Middle frontal gyrus (tissue), 1 donor: ENCODE data around the gene MYO1D.

Experiments used
- DNase-seq: peaks from one replicate; pipeline ENCODE4 v3.0.0-alpha.2; 2015; ENCODE audit warnings: low spot score; ENCODE audit errors: extremely low spot score

MYO1D gene

GRCh38 chr17:32515677-32516383, 361.1 kb downstream of the MYO1D start:
- DNase-seq, result no peak

DNA sequence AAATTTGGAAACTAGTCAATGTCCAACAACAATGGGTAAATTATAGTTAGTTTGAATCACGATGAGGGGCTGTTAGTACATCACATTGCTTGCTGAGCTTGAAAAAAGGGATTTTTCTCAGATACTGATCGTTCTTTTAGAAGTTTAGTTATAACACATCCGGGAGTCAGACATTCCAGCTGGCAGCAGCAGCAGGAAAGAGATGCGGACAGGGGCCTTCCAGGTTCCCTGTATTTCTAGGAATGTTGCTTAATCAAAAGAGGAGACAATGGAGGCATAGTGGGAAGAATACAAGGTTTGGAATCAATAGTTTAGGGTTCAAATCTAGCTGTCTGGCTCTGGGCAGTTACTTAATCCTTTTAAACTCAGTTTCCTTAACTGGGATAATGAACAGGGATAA, 362.3 kb downstream of the MYO1D start:
- no peak for DNase-seq

- no peak for DNase-seq
Measured at GRCh38 chr17:32513579-32513978, 363.3 kb downstream of the MYO1D start.

DNA sequence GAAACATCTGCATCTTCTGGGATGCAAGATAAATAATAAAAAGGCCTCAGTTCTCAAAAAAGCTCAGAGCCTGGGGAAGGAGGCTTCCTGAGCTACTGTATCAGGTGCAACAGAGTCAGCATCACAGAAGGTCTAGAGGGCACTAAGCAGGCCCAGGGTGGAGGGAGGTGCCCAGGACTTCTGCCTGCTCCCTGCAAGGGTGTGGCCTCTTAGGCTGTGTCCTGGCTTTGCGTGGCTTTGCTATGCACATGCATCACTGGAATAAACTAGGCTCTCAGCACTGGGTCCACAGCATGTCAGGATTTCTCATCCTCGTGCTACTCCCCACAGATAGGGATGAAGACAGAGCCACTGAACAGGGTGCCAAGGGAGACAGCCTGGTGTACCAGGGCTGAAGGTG, 364.6 kb downstream of the MYO1D start:
- DNase-seq, result no peak

DNA sequence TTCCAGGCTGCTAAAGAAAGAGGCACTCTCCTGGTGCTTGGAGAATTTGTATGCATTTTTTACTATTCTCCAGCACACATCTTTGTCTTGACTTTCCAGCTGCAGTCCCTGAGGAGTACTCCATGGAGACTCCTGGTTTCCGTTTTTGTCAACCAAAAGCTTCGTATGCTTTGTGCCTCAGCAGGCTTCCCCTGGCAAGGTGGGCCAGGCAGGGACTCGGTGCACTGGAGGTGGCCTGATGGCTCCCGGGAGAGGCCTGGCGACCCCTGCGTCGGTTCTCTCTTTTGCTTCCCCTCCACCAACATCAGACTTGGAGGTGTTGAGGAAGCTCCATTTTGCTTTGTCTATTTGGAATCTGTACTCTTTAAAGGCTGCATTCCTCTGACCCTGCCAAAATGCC, 366.5 kb downstream of the MYO1D start:
- DNase-seq, result no peak

DNA sequence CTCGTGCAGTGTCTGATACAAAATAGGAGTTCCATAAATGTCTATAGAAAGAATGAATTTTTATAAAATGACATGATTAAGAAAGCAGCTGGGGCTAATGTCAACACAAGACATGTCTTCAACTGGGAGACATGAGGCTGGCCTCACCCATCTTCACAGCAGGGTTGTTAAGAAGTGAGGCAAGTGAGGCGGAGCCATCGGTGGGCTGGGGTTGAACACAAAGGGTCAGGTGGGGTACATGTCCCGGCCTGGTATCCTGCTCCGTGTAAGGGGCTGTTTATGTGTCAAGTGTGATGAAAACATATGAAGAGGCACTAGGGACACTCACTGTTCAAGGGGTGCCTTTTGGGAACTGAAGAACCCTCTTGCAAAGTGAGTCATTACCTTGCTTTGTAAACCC, 368.0 kb downstream of the MYO1D start:
- DNase-seq, result no peak

- no peak for DNase-seq
Measured at GRCh38 chr17:32504166-32504990, 372.5 kb downstream of the MYO1D start.

GRCh38 chr17:32503251-32504165, 373.4 kb downstream of the MYO1D start:
- DNase-seq, result no peak

- DNase-seq, result no peak
Measured at GRCh38 chr17:32502710-32503109, 374.2 kb downstream of the MYO1D start.

GRCh38 chr17:32502013-32502412, 374.9 kb downstream of the MYO1D start:
- no peak for DNase-seq

DNA sequence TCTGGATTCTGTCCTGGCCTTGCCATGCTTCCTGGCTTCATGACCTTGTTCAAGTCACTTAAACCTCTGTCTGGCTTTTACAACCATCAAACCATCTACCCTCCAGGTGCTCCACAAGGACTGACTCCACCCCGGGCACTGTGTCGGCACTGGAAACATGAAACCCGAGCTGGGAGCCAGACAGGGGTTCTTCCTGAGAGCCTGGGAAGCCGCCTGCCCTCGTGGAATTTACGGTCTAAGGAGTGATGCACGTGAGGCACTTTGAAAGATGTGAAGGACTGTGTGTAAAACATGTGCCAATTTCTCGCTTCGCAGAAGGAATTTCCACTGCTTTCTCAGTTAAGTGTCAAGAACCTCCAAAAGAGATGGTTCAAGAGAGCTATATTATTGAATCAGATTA, 378.5 kb downstream of the MYO1D start:
- no peak for DNase-seq

DNA sequence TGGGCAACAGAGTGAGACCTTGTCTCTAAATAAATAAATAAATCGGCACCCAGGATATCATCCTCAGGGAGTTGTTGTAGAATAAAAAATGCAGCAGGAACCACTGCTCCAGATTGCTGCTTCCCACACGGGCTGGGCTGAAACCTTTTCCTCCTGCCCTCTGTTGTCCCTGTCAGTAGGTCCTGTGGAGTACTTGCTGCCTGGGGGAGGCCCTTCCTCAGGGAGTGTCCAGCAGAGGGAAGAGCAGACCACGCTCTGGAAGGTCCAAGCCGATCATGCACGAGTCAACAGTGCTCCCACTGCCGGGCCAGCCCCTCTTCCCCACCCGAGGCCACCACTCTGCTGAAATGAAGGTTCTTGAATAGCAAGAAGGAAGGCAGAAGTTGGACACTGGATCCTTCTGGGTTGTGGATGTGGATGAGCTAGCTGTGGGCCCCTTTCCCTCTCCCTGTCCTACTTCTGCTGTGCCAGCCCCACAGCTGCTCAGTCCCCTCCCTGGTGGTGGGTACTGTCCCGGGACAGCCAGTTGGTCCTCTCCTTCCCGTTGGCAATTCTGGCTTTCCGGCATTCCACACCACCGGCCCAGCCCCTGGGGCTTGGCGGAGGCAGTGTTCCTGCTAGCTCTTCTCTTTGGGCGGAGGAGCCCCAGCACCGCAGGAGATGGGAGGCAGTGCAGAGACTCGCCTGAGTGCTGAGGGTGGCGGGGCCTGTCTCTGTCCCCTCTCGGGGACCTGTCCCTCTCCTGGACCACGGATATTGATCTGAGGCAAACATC, 379.3 kb downstream of the MYO1D start:
- no peak for DNase-seq

DNA sequence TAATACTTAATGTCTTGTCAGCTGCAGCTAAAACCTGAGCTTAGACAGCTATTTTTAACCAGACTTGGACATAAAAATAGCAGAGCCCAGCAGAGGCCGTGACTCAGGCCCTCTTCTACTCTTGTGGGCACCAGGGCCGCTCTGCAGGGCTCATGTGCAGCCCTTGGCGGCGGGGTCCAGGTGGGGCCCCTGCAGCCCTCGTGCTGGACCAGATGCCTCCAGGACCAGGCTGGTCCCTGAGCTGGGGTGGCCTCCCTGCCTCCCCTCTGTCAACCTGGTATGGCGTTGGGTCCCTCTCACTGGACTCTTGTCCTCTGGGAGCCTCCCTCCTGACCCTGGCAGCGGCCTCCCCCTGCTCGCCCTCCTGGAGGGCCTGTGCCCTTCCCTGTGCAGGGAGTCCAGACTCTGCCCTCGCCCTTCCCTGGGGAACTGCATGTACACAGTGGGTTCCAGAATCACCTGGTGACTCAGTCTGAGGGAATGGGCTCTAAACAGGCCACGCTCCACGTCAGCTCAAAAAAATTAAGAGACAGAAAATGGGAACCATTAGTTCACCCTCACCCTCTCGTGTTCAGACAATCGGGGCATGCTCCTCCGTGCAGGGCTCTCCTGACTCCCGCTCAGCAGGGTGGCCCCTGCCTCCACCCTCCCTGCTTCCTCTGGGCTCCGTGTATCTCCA, 380.4 kb downstream of the MYO1D start:
- no peak for DNase-seq

- no peak for DNase-seq
Measured at GRCh38 chr17:32495359-32496231, 381.3 kb downstream of the MYO1D start.

GRCh38 chr17:32494621-32495358, 382.1 kb downstream of the MYO1D start:
- no peak for DNase-seq

- DNase-seq, result no peak
Measured at GRCh38 chr17:32493976-32494513, 382.9 kb downstream of the MYO1D start.

DNA sequence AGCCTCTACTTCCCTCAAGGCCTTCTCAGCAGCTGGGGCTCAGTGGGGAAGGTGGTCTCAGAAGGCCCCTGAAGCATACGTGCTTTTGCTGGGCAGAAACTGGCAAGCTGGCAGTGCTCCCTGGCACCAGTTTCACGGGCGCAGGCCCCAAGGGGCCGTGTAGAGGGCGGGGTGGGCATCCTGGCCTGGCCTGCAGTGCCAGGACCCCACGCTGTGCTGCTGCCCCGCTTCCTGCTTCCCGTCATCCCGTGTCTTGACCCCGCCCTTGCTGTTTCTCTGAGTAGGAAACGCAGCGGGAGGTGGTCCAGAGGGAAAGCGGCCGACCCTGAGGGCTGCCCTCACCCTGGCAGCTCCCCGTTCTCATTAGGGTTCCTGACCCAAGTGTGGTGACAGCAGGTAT, 383.4 kb downstream of the MYO1D start:
- DNase-seq, result no peak

DNA sequence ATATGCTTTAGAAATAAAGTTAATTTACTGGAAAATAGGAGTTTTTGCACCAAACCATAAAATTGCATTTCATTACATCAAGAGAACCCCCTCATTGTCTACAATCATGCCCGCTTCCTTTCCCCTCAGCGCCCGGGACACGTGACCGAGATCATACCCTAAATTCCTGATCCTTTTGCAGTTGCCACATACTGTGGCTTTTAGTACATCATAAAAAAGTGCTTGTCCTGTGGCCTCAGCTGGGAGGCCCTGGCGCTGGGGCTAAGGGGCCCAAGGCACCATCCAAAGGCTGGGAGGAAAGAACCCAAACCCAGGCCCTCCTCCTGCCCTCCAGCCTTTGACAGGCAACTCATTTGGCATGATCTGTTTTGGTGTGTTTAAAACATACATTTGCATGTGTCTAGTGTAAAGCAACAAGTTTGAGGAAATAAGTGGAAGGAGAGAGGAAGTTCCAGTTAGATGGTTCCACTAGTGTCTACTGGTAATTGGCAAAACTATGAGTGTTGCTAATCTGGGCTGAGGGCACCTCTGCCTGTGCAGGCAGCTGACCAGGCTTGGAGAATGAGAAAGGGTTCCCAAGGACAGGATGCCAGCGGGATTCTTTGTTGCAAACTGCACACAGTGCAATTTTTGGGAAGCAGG, 384.2 kb downstream of the MYO1D start:
- no peak for DNase-seq
